ENCODE data around the gene PAGE5.

DNA sequence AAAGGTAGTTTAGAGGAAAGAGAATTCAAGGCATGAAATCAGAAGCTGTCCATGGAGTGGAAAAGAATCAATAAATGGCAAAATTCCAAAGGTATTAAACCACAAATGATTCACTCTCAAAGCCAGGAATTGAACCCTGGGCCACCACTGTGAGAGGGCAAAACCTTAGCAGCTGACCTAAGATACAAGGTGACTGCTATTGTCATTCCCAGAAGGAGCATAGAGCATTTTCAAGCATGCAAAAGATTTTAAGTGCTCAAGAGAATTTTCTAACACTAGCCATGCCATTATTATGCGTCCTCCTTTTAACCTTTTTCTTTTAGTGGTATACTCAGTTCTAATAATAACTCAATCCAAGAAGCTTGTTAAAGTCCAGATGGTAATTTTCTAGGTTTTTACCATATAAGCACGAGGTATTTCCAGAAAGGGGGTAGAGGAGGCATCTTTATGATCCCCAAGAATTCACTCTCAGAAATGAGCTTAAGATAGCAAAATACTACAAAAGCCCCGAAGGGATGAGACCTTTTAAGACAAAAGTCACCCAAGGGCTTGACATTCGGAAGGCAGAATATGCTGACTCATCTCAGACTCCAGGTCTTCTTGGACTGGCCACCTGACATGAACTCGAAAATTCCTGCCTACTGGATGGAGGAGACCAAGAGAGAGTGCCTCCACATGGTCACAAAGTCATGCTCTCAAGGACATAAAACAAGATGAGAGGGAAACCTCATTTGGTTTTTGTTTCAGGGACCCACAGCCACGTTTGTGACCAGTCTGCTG lies 13.8 kb upstream of the PAGE5 start:
- TF ChIP-seq, protein P1, sequence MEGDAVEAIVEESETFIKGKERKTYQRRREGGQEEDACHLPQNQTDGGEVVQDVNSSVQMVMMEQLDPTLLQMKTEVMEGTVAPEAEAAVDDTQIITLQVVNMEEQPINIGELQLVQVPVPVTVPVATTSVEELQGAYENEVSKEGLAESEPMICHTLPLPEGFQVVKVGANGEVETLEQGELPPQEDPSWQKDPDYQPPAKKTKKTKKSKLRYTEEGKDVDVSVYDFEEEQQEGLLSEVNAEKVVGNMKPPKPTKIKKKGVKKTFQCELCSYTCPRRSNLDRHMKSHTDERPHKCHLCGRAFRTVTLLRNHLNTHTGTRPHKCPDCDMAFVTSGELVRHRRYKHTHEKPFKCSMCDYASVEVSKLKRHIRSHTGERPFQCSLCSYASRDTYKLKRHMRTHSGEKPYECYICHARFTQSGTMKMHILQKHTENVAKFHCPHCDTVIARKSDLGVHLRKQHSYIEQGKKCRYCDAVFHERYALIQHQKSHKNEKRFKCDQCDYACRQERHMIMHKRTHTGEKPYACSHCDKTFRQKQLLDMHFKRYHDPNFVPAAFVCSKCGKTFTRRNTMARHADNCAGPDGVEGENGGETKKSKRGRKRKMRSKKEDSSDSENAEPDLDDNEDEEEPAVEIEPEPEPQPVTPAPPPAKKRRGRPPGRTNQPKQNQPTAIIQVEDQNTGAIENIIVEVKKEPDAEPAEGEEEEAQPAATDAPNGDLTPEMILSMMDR (IDR thresholded peaks at IDR 0.05), result no peak
- TF ChIP-seq POLR2A (IDR thresholded peaks at IDR 0.05) (no peak), EP300 (IDR thresholded peaks at IDR 0.05) (no peak)

All from ovary (tissue), 3 donors.